Mesendoderm (in vitro differentiated cells): ENCODE measurements around the gene ZNF217. TPM values are rescaled to one million over a fixed set of nuclear protein-coding genes. Genes with fewer than 3 reads are reported as not detected.
"Not testable (repeated sequence)": the region's sequence is repeated elsewhere in the genome, so short reads cannot be mapped to it uniquely, and the experiment has no call there.

ENCODE experiments used
- DNase-seq: peaks from one replicate; pipeline ENCODE4 v3.0.0; 2013
- H2AK5ac ChIP-seq: 2 replicates; pipeline ENCODE4 v1.6.1; 2013; ENCODE audit warnings: low read length, inconsistent platforms
- H2BK120ac ChIP-seq: 2 replicates; pipeline ENCODE4 v1.6.1; 2013; ENCODE audit warnings: low read depth, mild to moderate bottlenecking, low read length, moderate library complexity, mixed read lengths
- H2BK15ac ChIP-seq: replicated peaks from 2 replicates; pipeline ENCODE4 v1.6.1; 2013; ENCODE audit warnings: low read depth, mild to moderate bottlenecking, moderate library complexity
- H2BK5ac ChIP-seq: 2 replicates; pipeline ENCODE4 v1.6.1; 2013; ENCODE audit warnings: low read length, inconsistent platforms
- H3K18ac ChIP-seq: 2 replicates; pipeline ENCODE4 v1.6.1; 2013; ENCODE audit warnings: mild to moderate bottlenecking, low read length, mixed read lengths
- H3K23ac ChIP-seq: one replicate; pipeline ENCODE4 v1.6.1; 2013; ENCODE audit warnings: low read length
- H3K27ac ChIP-seq: 2 replicates; pipeline ENCODE4 v1.5.1; 2013; ENCODE audit warnings: low read depth, mild to moderate bottlenecking, inconsistent platforms, low read length, moderate library complexity
- H3K27me3 ChIP-seq: 2 replicates; pipeline ENCODE4 v1.6.1; 2013; ENCODE audit warnings: low read length, control low read depth, mild to moderate bottlenecking, inconsistent platforms; ENCODE audit not compliant: insufficient read depth, poor library complexity
- H3K36me3 ChIP-seq: 2 replicates; pipeline ENCODE4 v1.6.1; 2013; ENCODE audit warnings: low read length, inconsistent platforms; ENCODE audit not compliant: control insufficient read depth, insufficient read depth
- H3K4ac ChIP-seq: one replicate; pipeline ENCODE4 v1.6.1; 2013; ENCODE audit warnings: low read depth, mild to moderate bottlenecking, low read length, moderate library complexity
- H3K4me1 ChIP-seq: 2 replicates; pipeline ENCODE4 v1.6.1; 2013; ENCODE audit warnings: low read depth, low read length, inconsistent platforms; ENCODE audit not compliant: control insufficient read depth
- H3K4me2 ChIP-seq: 2 replicates; pipeline ENCODE4 v1.6.1; 2013; ENCODE audit warnings: low read length
- H3K4me3 ChIP-seq: 2 replicates; pipeline ENCODE4 v1.5.1; 2013; ENCODE audit warnings: mild to moderate bottlenecking, low read length
- H3K56ac ChIP-seq: one replicate; pipeline ENCODE4 v1.6.1; 2013; ENCODE audit warnings: low read length
- H3K79me1 ChIP-seq: 2 replicates; pipeline ENCODE4 v1.6.1; 2013; ENCODE audit warnings: low read length, inconsistent platforms
- H3K79me2 ChIP-seq: 2 replicates; pipeline ENCODE4 v1.6.1; 2013; ENCODE audit warnings: mild to moderate bottlenecking, low read length; ENCODE audit not compliant: control insufficient read depth, insufficient read depth
- H3K9ac ChIP-seq: 2 replicates; pipeline ENCODE4 v1.6.1; 2013; ENCODE audit warnings: low read length, inconsistent platforms
- H4K5ac ChIP-seq: one replicate; pipeline ENCODE4 v1.6.1; 2013; ENCODE audit warnings: low read length
- H4K8ac ChIP-seq: one replicate; pipeline ENCODE4 v1.6.1; 2013; ENCODE audit warnings: low read depth, mild to moderate bottlenecking, control low read depth, low read length, moderate library complexity
- WGBS: extraction: QIAGEN DNeasy Blood & Tissue Kit; methylation state at CpG from one replicate; pipeline ENCODE4 v1.1.7; 2013; ENCODE audit warnings: low lambda C conversion rate, missing lambda C conversion rate; ENCODE audit not compliant: insufficient coverage; ENCODE audit errors: extremely low coverage; 5-methylcytosine and 5-hydroxymethylcytosine counted together
- small RNA-seq: library from polyadenylated mRNA; stranded (forward); fragments of <200 nt; extraction: miRNeasy Mini kit (QIAGEN cat#:217004); gene quantifications from one replicate; pipeline ENCODE3, GENCODE V24; 2013; ENCODE audit not compliant: insufficient read depth

The ZNF217 gene

DNA sequence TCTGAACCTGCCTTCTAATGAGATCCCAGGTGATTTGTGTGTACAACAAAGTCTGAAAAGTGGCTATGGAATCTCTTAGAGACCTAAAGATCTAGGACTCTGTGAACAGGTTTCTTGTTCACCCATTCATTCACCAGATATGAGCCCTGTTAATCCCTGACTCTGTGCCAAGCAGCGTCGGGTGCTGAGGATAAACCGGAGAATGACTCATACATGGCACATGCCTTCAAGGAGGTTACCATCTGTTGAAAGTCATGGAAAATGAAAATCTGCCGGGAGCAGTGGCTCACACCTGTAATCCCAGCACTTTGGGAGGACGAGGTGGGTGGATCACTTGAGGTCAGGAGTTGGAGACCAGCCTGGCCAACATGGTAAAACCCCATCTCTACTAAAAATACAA is 72.2 kb downstream of the ZNF217 start:
- WGBS = no CpG with 5 or more reads among the region's 5 CpGs
- not testable (repeated sequence) for H3K79me1 ChIP-seq, H2BK5ac ChIP-seq

DNA sequence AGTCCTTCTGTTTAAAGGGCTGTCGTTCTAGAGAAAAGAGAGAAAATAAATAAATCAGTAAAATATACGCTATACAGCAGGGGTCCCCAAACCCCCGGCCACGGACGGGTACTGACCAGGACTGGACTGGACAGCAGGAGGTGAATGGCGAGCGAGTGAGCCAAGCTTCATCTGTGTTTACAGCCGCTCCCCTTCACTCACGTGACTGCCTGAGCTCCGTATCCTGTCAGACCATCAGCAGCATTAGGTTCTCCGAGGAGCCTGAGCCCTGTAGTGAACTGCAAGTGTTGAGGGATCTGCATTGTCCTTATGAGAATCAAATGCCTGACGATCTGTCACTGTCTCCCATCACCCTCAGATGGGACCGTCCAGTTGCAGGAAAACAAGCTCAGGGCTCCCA is 76.5 kb downstream of the ZNF217 start:
- Histone ChIP-seq H3K27ac (no peak overlapping the region), H2BK120ac (no peak overlapping the region), H3K27me3 (no peaks in the 10 kb centered on the region), H2BK5ac (no peak overlapping the region), H3K4me1 (no peaks in the 10 kb centered on the region), H3K4me2 (no peak overlapping the region), H3K4ac (no peak overlapping the region), H2AK5ac (no peak overlapping the region), H3K79me2 (no peaks in the 10 kb centered on the region), H3K4me3 (no peak overlapping the region), H3K18ac (no peak overlapping the region), H3K56ac (no peak overlapping the region), H3K36me3 (no peaks in the 10 kb centered on the region), H3K9ac (no peak overlapping the region), H4K5ac (no peak overlapping the region), H3K23ac (no peak overlapping the region), H3K79me1 (no peaks in the 10 kb centered on the region), H2BK15ac (no peak overlapping the region), H4K8ac (no peak overlapping the region)
- DNase-seq = no peak
- WGBS = no CpG with 5 or more reads among the region's 13 CpGs

More for the DNA sequence above, 72.2 kb downstream of the ZNF217 start:
- H3K4me3 ChIP-seq, H3K4ac ChIP-seq, H3K27me3 ChIP-seq, H4K8ac ChIP-seq, H3K4me1 ChIP-seq, H3K18ac ChIP-seq, DNase-seq, H3K4me2 ChIP-seq, H4K5ac ChIP-seq, H3K23ac ChIP-seq, H3K36me3 ChIP-seq, H3K79me2 ChIP-seq, H3K9ac ChIP-seq, H2BK120ac ChIP-seq, H3K27ac ChIP-seq, H2BK15ac ChIP-seq, H2AK5ac ChIP-seq, H3K56ac ChIP-seq: not testable (repeated sequence)

Small RNAs within 50 kb of the gene (small RNA-seq; reads per million reads assigned to genes)
- not detected for gene RF00019
